HG02852 (cell line): Measurements from ENCODE around the gene RIPK1.
A peak's percentile ranks its signal among the peaks of the same experiment; 100 is the strongest.
"Not testable (repeated sequence)": the region's sequence is repeated elsewhere in the genome, so short reads cannot be mapped to it uniquely, and the experiment has no call there.

Experiments
- ATAC-seq: cut with Tn5 transposase; IDR thresholded peaks from one replicate; pipeline ENCODE4 v1.9.1; 2021; ENCODE audit warnings: mild to moderate bottlenecking, moderate library complexity; ENCODE audit not compliant: unreplicated experiment

RIPK1 gene

GRCh38 chr6:3133515-3133914 is 65.2 kb downstream of the RIPK1 start:
- no peak for ATAC-seq

- ATAC-seq: no peak
Observed at GRCh38 chr6:3135668-3136291, 67.5 kb downstream of the RIPK1 start.

- no peak for ATAC-seq
Observed at GRCh38 chr6:3136292-3137011, 68.2 kb downstream of the RIPK1 start.

- no peak for ATAC-seq
Observed at GRCh38 chr6:3137057-3137777, 68.9 kb downstream of the RIPK1 start.

- ATAC-seq: not testable (repeated sequence)
Observed at GRCh38 chr6:3137873-3138272, 69.6 kb downstream of the RIPK1 start.

- ATAC-seq: no peak
Observed at GRCh38 chr6:3138341-3138740, 70.0 kb downstream of the RIPK1 start.

- ATAC-seq: no peak
Observed at GRCh38 chr6:3139090-3139903, 71.0 kb downstream of the RIPK1 start.

- no peak for ATAC-seq
Observed at GRCh38 chr6:3140201-3140600, 71.9 kb downstream of the RIPK1 start.

- ATAC-seq: no peak
Observed at GRCh38 chr6:3142536-3142935, 74.2 kb downstream of the RIPK1 start.

GRCh38 chr6:3143158-3143557 is 74.9 kb downstream of the RIPK1 start:
- no peak for ATAC-seq

- no peak for ATAC-seq
Observed at GRCh38 chr6:3144571-3144970, 76.3 kb downstream of the RIPK1 start.

- ATAC-seq: no peak
Observed at GRCh38 chr6:3147914-3148757, 79.8 kb downstream of the RIPK1 start.

- ATAC-seq: no peak
Observed at GRCh38 chr6:3151691-3152090, 83.4 kb downstream of the RIPK1 start.

- ATAC-seq: no peak
Observed at GRCh38 chr6:3152689-3153088, 84.4 kb downstream of the RIPK1 start.

- ATAC-seq: not testable (repeated sequence)
Observed at GRCh38 chr6:3155416-3155815, 87.1 kb downstream of the RIPK1 start.

- peak; percentile 16 for ATAC-seq
Observed at GRCh38 chr6:3156184-3157130, 88.2 kb downstream of the RIPK1 start.

GRCh38 chr6:3157131-3157933 is 89.0 kb downstream of the RIPK1 start, which contains the start of gene TUBB2A:
TSS of gene TUBB2A (minus strand) at chr6:3157544. CDS start at chr6:3157463, 81 bp downstream.
- ATAC-seq: peak; percentile 77
